ENCODE measurements around the gene ARHGAP28.

- TF ChIP-seq CTCF (IDR thresholded peaks at IDR 0.05) (no peak), POLR2AphosphoS5 (IDR thresholded peaks at IDR 0.05; ENCODE audit: low read depth, low read length) (no peak)
Measured at GRCh38 chr18:6811816-6812215, 82.3 kb downstream of the ARHGAP28 start.
